Upper lobe of left lung (tissue), 4 donors: ENCODE measurements around the gene RCSD1.

Source experiments
- CTCF ChIP-seq, 6 experiments: fragments of 450-650 bp in 4 of 6; fragments of 200-600 bp in 2 of 6; sonication (generic) in 2 of 6; IDR thresholded peaks; one replicate each; pipeline ENCODE4 v1.5.1; 2016 to 2019; ENCODE audit warnings: antibody characterized with exemption in 6 of 6
- EP300 ChIP-seq, 4 donors: sonication (generic); formaldehyde crosslinking; IDR thresholded peaks; one replicate each; pipeline ENCODE4 v1.5.1; 2017; ENCODE audit warnings: antibody characterized with exemption in 4 of 4, control low read depth in 2 of 4
- POLR2A ChIP-seq, 4 donors: fragments of 450-650 bp; IDR thresholded peaks; one replicate each; pipeline ENCODE4 v1.5.1; 2016 to 2017; ENCODE audit warnings: antibody characterized with exemption in 4 of 4, mild to moderate bottlenecking in 2 of 4
- POLR2AphosphoS5 ChIP-seq, 2 donors: sonication (generic); formaldehyde crosslinking; IDR thresholded peaks; one replicate each; pipeline ENCODE4 v1.5.1; 2017; ENCODE audit warnings: antibody characterized with exemption in 2 of 2

- TF ChIP-seq CTCF (IDR thresholded peaks at IDR 0.05) (no peak), POLR2A (IDR thresholded peaks at IDR 0.05) (no peak), POLR2AphosphoS5 (IDR thresholded peaks at IDR 0.05) (no peak), EP300 (IDR thresholded peaks at IDR 0.05) (no peak)
These were observed 10.0 kb upstream of the RCSD1 start for GRCh38 chr1:167620002-167620401.
